NOMO-1 treated with DMSO at 0.1 percent for 48 hours (cell line): ENCODE measurements around the gene SLC3A2.
"Not testable (repeated sequence)": the region's sequence is repeated elsewhere in the genome, so short reads cannot be mapped to it uniquely, and the experiment has no call there.

ENCODE experiments used
- DNase-seq: peaks from one replicate; lab custom pipeline; 2025; ENCODE audit not compliant: unreplicated experiment; lab: John Stamatoyannopoulos, UW

Gene SLC3A2

DNA sequence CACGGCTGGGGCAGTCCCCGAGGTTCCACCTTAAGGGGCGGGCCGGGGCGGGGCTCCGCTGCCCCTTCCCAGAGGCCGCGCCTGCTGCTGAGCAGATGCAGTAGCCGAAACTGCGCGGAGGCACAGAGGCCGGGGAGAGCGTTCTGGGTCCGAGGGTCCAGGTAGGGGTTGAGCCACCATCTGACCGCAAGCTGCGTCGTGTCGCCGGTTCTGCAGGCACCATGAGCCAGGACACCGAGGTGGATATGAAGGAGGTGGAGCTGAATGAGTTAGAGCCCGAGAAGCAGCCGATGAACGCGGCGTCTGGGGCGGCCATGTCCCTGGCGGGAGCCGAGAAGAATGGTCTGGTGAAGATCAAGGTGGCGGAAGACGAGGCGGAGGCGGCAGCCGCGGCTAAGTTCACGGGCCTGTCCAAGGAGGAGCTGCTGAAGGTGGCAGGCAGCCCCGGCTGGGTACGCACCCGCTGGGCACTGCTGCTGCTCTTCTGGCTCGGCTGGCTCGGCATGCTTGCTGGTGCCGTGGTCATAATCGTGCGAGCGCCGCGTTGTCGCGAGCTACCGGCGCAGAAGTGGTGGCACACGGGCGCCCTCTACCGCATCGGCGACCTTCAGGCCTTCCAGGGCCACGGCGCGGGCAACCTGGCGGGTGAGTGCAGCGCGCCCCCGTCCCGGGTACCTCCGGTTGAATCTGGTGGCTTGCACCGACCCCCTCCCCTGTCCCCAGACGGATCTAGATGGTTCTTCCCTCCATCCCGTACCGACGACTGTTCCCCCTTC, at the start of gene SLC3A2:
TSS of gene SLC3A2 (plus strand) at position 94 of the 776 bp plus-strand sequence. CDS start at position 222, 128 bp downstream.
- DNase-seq = peak; percentile 89

DNA sequence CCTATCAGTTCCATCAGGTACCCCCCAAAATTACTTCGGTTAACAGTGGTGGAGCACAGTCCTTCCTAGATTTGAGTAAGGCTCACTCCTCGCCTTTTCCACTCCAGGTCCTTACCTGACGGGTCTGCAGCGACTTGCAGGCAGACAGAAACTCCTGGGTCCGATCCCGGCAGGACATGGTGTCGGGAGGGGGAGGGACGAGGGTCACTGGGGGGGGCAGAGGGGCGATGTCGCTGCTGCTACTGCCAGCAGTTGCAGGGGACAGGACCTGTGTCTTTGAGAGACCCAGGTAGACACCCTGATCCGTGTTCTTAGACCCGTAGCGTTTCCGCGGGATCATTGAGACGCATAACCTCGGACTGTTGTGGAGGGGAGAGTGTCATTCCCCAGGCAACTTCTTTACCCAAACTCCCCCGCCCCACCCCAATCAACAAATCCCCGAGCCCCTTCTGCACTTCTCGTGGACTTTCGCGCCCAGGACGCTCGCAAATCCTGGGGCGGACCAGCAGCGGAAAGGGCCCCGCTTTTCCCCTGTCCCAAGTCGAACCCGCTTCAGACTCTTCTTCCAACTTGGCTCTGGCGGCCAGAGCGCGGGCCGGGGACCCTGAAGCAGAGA, 49.7 kb upstream of the SLC3A2 start:
- DNase-seq = no peak

DNA sequence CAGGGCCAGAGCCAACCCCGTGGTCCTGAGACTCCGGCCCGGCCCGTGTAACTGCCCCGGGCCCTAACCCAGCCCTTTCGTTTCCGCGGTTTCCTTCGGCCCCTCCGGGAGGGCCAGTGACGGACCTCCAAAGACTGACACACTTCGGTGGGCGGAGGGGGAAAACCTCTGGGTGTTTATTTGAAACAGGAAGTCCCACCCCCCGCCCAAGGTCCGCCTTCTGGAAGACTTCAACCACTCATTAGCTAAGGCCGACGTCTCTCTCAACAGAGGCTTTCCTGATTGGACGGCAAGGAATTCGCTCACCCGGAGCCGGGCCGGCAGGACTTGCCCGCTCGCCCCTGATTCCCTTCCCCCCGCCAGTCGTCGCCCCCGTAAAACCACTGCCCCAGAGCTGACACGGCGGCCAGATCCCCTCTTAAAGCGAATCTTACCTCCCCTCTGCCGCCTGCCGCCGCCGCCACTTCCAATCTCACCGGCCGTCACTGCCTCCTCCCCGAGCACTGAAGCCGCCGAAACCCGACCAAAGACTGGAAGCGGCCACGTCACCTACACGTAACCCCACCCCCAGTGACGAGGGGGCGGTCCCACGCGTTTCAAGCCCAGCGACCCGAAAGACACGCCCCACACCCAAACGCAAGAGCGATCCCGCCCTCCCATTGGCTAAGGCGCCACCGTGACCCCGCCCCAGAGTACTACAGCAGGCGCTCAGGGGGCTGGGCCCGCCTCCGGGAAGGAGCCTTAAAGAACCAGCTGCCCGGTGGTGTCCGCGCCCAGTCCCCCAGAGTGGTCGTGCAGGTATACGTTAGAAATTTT, 49.0 kb upstream of the SLC3A2 start, which contains the start of gene STX5:
TSS of gene STX5 (minus strand) at position 532 of the 816 bp plus-strand sequence. CDS start 808 bp downstream, outside the sequence.
- DNase-seq = peak; percentile 97

DNA sequence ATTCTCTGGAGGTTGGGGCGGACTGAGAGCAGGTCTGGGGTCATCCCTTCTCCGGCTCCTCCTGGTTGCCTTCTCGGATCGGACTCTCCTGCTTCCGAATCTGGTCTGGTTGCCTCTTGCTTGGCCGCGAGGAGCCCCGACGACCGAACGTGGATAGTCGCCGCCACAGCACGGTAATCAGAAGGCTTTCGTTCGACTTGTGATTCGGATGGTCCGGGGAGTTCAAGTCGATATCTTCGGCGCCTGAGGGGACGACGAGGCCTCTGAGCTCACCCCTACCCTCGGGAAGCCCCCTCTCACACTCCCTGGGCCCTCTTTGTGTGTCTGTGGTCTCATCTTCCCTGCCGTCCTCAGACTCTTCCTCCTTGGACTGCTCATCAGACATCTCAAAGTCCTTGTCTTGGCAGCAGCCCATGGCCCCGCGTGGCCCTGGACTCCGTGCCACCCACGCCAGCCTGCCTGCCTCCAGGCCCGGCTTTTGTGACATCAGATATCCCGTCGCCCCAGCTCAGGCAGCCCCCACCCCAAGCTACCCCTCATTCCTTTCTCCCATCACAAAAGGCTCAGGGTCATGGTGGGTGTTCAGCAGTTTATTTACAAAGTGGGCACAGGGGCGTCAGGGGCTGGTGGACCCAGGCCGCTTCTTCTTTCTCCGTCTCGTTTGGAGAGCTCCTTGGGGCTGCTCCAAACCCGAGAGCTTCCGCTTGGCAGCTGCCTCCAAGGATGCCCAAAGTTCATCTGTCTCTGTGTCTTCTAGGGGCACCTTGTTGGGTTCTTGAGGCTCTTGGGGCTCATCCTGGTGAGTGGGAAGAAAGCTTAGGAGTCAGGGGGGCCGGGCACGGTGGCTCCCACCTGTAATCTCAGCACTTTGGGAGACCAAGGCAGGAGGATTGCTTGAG, 48.1 kb upstream of the SLC3A2 start, which contains the start of gene TEX54:
TSS of gene TEX54 (minus strand) at position 506 of the 899 bp plus-strand sequence.
- no peak for DNase-seq

DNA sequence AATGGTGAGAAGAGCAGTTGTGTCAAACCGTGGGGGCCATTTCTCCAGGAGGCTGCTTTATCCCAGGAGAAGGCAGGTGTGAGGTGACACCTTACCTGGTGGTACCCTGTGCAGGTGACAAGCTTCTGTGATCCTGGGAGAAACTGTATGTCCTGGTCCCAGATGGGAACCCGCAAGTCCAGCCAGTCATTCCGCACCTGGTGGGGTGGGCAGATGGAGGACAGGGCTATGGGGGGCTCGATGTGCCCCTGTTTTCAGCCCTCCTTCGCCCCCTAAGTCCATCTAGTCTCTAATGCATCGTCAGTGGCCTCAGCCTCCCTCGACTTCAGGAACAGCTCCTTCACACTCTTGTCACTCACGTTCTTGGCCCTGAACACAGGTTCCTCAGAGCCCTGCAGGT, 45.4 kb upstream of the SLC3A2 start:
- no peak for DNase-seq

DNA sequence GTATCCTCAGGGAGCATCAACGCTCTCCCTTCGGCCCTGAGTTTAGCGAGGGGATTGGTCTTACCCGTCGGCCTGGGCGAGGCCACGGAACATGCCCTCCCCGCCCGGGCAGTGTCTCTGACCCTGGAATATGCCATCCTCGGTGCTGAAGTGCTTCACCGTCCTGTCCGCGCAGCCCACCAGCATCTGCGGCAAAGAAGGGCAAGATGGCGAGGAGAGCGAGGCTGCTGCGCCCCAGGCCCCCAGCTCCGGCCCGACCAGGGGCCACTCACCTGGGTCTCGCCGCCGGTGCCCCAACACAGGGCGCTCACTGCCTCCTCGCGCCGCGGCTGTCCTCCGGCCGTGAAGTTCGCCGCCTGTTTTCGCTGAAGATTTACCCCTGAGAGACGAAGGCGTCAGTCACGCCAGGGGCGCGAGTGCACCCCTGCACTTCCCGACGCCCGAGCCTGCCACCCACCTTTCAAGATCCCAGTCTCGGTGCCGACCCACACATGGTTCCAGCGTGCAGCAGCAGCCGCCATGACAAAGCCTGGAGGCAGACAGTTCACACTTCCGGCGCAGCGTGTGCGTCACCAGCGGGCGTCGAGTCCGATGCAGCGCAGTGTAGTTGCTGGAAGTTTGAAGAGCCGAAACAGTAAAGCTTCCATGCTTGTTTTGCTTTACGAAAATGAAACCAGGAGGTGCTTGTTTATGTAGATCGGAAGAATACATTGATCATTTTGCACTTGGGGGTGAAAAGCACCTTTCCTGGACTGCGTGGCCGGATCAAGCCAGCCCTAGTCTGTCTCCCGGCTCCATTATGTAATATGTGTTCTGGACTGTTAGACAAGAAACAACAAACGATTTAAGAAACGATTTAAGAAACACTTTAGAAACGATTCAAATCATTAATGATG, 41.4 kb upstream of the SLC3A2 start, which contains the start of gene WDR74:
TSS of gene WDR74 (minus strand) at position 541 of the 896 bp plus-strand sequence. CDS start at position 521, 20 bp downstream.
- DNase-seq = peak; percentile 96

DNA sequence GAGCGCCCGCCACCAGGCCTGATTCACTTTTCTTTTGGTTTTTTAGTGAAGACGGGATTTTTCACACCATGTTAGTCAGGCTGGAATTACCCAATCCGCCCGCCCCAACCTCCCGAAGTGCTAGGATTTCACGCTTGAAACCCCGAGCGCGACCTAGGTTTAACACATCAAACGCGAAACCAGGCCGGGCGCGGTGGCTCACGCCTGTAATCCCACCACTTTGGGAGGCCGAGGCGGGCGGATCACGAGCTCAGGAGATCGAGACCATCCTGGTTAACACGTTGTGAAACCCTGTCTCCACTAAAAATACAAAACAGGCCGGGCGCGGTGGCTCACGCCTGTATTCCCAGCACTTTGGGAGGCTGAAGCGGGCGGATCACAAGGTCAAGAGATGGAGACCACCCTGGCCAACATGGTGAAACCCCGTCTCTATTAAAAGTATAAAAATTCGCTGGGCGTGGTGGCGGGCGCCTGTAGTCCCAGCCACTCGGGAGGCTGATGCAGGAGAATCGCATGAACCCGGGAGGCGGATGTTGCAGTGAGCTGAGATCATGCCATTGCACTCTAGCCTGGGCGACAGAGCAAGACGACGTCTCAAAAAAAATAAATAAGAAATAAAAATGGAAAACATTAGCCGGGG, 39.9 kb upstream of the SLC3A2 start:
- DNase-seq = peak; percentile 54

DNA sequence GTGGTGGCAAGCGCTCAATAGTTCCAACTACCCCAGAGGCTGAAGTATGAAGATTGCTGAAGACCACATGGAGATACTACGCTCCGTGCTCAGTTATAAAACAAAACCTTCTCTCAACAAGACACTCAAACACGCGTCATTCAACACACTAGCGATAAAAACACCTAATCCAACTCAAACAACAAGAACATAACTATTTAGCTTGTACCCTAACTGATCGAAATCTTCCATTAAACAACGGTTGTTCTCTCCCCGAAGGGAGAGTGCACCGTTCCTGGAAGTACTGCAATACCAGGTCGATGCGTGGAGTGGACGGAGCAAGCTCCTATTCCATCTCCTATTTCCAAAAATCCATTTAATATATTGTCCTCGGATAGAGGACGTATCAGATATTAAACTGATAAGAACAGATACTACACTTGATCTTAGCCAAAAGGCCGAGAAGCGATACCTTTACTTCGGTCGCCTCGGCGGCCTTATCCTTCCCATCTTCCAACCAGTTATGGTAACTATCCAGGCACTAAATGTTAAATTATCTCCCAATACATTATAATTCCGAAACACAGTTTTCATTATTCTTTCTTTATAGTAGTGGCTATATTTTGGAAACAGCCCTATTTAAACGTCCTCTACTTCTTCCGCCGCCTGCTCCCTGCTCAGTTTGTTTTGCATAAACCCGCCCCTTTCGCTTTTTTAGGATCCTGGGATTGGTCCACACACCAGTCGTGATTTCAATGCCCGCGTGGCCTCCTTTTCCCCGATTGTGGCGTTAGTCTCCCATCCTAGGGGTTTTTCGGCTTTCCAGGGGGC, 39.1 kb upstream of the SLC3A2 start:
- DNase-seq = peak; percentile 98

DNA sequence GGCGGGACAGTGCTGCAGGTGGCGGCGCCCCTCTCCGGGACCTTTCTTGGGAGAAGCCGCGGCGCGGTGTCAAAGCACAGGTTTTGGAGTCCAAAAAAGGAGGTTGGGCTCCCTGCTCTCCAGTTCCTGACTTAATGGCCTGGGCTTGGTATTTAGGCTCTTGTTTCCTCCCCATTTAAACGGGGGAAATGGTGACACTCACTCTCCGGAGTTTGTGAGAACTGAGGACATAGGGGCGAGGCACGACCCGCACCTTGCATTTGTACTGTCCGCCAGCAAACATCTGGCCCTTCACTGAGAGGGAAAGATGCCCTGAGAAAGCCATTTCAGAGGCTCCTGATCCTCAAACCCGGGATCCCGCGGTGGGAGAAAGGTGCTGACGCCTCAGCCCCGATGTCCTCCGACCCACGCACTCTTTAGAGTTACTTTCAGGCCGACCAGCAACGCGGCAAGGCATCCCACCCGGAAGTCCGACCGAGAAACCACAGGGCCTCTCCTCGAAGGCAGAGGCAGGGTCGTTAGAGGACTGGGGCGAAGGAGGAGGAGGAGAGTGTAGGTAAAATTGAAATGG, 38.4 kb upstream of the SLC3A2 start:
- DNase-seq = peak; percentile 45

DNA sequence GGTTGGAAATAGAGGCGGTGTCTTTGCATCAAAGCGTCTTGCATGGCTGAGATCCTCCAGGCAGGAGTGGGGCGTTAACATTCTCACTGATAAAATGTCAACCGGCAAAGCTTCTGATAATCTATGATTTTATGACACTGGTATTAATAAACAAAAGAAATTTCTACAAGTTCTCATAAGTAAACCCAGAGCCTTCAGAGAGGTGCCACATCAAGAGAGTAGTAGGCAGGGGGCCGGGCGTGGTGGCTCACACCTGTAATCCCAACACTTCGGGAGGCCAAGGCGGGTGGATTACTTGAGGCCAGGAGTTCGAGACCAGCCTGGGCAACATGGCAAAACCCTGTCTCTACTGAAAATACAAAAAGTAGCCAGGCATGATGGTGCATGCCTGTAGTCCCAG, 37.8 kb upstream of the SLC3A2 start:
- DNase-seq = not testable (repeated sequence)

DNA sequence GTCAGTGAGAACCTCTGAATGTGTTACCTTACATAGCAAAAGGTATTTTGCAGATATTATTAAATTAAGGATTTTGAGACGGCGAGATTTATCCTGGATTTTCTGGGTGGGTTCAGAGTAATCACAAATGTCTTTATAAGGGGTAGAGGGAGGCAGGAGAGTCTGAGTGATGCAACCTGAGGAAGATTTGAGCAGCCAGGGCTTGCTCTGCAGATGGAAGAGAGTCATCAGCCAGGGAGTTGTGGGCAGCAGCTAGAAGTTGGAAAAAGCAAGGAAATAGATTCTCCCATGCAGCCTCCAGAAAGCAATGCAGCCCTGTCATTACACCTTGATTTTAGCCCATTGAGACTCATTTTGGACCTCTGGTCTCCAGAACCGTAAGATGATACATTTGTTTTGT, 37.2 kb upstream of the SLC3A2 start:
- no peak for DNase-seq

DNA sequence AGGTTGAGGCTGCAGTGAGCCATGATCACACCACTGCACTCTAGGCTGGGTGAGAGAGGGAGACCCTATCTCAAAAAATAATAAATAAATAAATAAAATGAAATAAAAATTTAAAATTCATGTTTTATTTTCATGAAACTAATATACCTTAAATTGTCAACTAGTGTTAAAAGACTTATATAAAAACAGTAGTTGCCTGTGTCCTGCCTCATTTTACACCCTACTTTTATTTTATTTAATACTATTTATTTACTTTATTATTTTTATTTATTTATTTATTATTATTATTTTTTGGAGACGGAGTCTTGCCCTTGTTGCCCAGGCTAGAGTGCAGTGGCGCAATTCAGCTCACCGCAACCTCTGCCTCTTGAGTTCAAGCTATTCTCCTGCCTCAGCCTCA, 36.5 kb upstream of the SLC3A2 start:
- no peak for DNase-seq

DNA sequence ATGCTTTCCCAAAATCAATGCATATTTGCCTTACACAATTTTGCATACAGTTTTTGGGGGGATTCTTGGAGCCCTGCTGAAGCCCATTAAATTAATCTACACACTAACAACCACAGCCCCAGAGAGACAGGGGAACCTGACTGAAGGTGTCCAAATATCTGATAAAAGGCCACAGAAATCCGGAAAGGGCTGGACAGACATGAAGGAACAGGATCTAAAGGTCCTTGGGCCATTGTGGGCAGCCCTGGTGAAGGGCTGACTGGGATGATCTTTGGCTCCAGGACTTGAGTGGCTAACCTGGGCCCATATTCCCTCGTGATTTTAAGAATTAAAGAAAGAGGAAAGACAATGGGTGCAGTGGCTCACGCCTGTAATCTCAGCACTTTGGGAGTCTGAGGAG, 34.5 kb upstream of the SLC3A2 start:
- no peak for DNase-seq

DNA sequence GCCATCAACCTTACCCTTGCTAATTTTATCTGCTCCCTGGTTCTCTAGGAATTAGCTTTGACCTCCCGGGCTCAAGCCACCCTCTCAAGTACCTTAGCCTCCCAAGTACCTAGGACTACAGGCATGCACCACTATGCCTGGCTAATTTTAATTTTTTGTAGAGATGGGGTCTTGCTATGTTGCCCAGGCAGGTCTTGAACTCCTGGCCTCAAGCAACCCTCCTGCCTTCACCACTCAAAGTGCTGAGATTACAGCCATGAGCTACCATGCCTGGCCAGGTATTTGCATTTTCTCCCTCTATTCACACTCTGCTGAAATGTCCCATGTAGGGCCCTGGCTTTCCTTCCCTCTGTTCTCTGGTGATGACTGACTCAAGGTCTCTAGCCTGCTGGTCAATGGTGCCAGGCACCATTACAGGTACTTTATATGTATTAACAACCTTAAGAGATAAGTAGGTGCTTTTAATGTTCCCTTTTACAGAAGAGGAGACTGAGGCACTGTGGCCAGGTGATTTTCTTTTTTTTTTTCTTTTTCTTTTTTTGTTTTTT, 32.9 kb upstream of the SLC3A2 start:
- no peak for DNase-seq

DNA sequence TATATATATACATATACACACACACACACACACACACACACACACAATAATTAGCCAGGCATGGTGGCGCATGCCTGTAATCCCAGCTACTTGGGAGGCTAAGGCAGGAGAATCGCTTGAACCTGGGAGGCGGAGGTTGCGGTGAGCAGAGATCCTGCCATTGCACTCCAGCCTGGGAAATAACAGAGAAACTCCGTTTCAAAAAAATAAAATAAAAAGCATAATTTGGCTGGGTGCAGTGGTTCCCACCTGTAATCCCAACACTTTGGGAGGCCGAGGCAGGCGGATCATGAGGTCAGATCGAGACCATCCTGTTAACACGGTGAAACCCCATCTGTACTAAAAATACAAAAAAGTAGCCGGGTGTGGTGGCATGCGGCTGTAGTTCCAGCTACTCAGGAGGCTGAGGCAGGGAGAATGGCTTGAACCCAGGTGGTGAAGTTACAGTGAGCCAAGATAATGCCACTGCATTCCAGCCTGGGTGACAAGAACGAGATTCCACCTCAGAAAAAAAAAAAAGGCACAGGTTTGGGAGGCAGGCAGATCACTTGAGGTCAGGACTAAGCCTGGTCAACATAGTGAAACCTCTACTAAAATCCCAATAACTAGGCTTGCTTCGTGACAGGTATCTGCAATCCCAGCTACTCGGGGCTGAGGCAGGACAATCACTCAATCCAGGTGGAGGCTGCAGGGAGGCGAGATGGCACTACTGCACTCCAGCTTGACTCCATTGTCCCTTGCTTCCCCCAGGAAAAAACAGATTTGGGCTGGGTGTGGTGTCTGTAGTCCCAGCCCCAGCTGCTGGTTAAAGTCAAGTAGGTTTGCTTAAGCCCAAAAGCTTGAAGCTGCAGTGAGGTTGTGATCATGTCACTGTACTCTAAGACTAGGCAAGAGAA, 29.5 kb upstream of the SLC3A2 start:
- DNase-seq = no peak

DNA sequence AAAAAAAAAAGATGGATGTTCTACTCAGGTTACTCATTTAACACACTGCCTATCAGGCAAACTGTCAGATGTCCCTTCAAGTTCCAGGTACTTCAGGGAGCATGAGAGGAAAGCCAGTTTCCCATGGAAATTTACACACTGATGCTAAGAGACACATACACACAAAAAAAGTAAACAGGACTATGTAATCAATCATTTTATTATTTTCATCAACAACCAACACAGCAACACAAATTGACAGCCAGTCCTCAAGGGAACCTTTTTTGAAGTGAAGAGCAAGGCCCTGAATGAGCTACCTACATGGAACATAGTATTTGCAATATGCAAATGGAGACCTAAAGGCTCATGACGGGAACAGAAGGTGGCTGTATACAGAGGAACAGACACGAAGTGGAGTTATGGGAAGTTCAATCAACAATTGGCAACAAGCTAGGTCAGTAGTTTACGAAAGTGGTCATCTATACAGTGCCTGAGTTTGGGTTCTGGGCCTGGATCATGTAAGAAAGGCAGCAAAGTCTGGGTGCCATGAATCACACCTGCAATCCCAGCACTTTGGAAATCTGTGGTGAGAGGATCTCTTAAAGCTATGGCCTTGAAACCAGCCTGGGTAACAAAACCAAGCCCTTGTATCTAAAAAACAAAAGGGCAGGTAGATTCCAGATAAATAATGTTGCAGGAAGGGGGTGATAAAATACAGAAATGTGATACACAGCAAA, 28.7 kb upstream of the SLC3A2 start:
- DNase-seq = no peak
